Adipocyte (in vitro differentiated cells): ENCODE results near the gene DRAM2.

Experiments used
- DNase-seq: peaks from one replicate; pipeline ENCODE4 v3.0.0-alpha.2; 2015; ENCODE audit warnings: low read depth
- H3K27me3 ChIP-seq: replicated peaks from 2 replicates; pipeline ENCODE4 v1.7.0; 2013; ENCODE audit warnings: mild to moderate bottlenecking, low read length, moderate library complexity; ENCODE audit not compliant: control insufficient read depth, insufficient read depth
- H3K36me3 ChIP-seq: 2 replicates; pipeline ENCODE4 v1.7.0; 2013; ENCODE audit warnings: low read length, mild to moderate bottlenecking, moderate library complexity; ENCODE audit not compliant: control insufficient read depth, insufficient read depth, severe bottlenecking
- H3K4me1 ChIP-seq: 2 replicates; pipeline ENCODE4 v1.7.0; 2013; ENCODE audit warnings: mild to moderate bottlenecking, low read length, moderate library complexity; ENCODE audit not compliant: control insufficient read depth, insufficient read depth
- H3K4me3 ChIP-seq: 2 replicates; pipeline ENCODE4 v1.7.0; 2013; ENCODE audit warnings: mild to moderate bottlenecking, low read length, moderate library complexity
- H3K9ac ChIP-seq: 2 replicates; pipeline ENCODE4 v1.7.0; 2013; ENCODE audit warnings: mild to moderate bottlenecking, low read length, moderate library complexity
- H3K9me3 ChIP-seq: 2 replicates; pipeline ENCODE4 v1.7.0; 2013; ENCODE audit warnings: mild to moderate bottlenecking, low read length, moderate library complexity; ENCODE audit not compliant: control insufficient read depth

Gene DRAM2

GRCh38 chr1:111141245-111142220 is 1.6 kb upstream of the DRAM2 start:
- Histone ChIP-seq H3K36me3 (peaks cover 21% of the 10 kb centered on the region), H3K4me3 (peak overlapping the region; percentile 99), H3K9ac (peak overlapping the region; percentile 98), H3K27me3 (no peaks in the 10 kb centered on the region), H3K9me3 (no peaks in the 10 kb centered on the region), H3K4me1 (peaks cover 43% of the 10 kb centered on the region)
- no peak for DNase-seq

DNA sequence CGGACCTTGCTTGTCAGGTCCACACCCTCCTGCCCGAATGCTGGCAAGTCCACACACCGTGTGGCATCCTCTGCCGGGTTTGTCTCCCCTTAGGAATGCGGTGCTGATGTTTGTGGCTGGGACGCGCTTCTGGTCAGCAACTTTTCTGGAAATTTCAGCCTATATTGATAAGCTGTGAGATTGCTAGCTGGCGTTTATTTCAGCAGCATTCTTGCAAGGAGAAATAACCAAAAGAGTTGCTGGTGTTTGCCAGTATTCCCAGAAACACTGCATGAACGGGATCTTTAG is 731 bp upstream of the DRAM2 start:
- DNase-seq, result peak; percentile 78
- H3K9ac ChIP-seq, result peak overlapping the region; percentile 98
- H3K4me3 ChIP-seq, result peak overlapping the region; percentile 99
- H3K27me3 ChIP-seq, result no peaks in the 10 kb centered on the region
- H3K9me3 ChIP-seq, result no peaks in the 10 kb centered on the region
- H3K4me1 ChIP-seq, result peaks cover 40% of the 10 kb centered on the region
- peaks cover 24% of the 10 kb centered on the region for H3K36me3 ChIP-seq

DNA sequence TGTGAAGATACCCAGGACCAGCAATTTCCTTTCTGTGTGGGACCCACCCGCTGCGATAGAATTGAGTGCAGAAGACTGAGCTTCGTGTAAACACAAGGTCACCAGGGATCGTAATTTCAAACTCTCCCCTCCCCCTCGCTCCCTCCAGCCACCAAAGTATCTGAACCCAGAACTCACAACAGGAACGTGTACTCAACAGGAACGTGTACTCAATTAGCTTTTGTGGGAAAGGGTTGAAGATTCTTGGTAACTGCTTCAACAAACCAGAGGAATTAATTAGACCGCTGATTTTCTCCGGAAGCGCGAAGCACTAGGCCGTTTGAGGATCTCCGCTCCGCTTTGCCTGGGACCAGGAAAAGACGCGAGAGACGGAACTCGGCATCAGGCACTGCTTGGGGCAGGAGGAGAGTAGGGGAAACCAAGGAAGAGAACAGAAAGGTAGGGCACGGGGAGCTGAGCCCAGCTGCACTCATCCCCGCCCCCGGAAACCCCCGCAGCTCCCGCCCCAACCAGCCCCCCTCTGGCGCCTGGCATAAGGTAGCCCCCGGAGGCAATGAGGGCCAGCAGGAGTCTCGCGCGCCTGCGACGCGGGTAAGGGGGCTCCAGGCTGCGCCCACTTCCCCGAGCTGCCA is 453 bp downstream of the DRAM2 start:
- peak; percentile 79 for DNase-seq
- peaks cover 47% of the 10 kb centered on the region for H3K4me1 ChIP-seq
- H3K9ac ChIP-seq, result peak overlapping the region; percentile 98
- no peaks in the 10 kb centered on the region for H3K9me3 ChIP-seq
- H3K36me3 ChIP-seq, result peaks cover 29% of the 10 kb centered on the region
- peak overlapping the region; percentile 99 for H3K4me3 ChIP-seq
- H3K27me3 ChIP-seq, result no peaks in the 10 kb centered on the region

- no peaks in the 10 kb centered on the region for H3K27me3 ChIP-seq
- H3K36me3 ChIP-seq, result peaks cover 65% of the 10 kb centered on the region
- no peaks in the 10 kb centered on the region for H3K9me3 ChIP-seq
- DNase-seq, result no peak
- H3K4me1 ChIP-seq, result peaks cover 28% of the 10 kb centered on the region
- no peak overlapping the region for H3K9ac ChIP-seq
- no peak overlapping the region for H3K4me3 ChIP-seq
Measured at GRCh38 chr1:111133866-111134265, 6.0 kb downstream of the DRAM2 start.

DNA sequence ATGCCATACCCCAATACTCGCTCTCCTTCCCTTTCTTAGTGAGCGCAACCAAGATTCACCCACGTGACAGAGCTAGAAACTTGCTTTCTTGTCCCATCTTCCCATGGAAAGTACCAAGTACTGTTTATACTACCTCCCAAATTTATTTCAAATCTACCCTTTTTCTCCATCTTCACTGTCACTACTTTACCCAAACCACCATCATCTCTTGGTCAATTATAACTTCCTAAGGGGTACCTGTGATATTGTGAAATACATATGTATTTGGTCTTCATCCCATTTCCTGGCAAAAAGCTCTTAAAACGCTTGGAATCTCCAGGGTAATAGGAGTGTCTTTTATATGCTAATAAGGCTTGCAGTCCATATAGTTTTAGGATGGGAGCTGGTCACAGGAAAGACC is 8.2 kb downstream of the DRAM2 start:
- peaks cover 76% of the 10 kb centered on the region for H3K36me3 ChIP-seq
- DNase-seq, result no peak
- peaks cover 14% of the 10 kb centered on the region for H3K4me1 ChIP-seq
- H3K9ac ChIP-seq, result no peak overlapping the region
- no peaks in the 10 kb centered on the region for H3K27me3 ChIP-seq
- H3K4me3 ChIP-seq, result no peak overlapping the region
- no peaks in the 10 kb centered on the region for H3K9me3 ChIP-seq

- Histone ChIP-seq H3K9ac (no peak overlapping the region), H3K4me3 (no peak overlapping the region), H3K4me1 (peaks cover 7% of the 10 kb centered on the region), H3K27me3 (no peaks in the 10 kb centered on the region), H3K36me3 (peaks cover 80% of the 10 kb centered on the region), H3K9me3 (no peaks in the 10 kb centered on the region)
- DNase-seq, result no peak
Measured at GRCh38 chr1:111129376-111129775, 10.5 kb downstream of the DRAM2 start.

GRCh38 chr1:111127923-111128643 is 11.8 kb downstream of the DRAM2 start:
- no peak overlapping the region for H3K9ac ChIP-seq
- no peaks in the 10 kb centered on the region for H3K4me1 ChIP-seq
- no peaks in the 10 kb centered on the region for H3K9me3 ChIP-seq
- peaks cover 85% of the 10 kb centered on the region for H3K36me3 ChIP-seq
- no peaks in the 10 kb centered on the region for H3K27me3 ChIP-seq
- no peak for DNase-seq
- no peak overlapping the region for H3K4me3 ChIP-seq

GRCh38 chr1:111126354-111126753 is 13.5 kb downstream of the DRAM2 start:
- H3K36me3 ChIP-seq, result peaks cover 88% of the 10 kb centered on the region
- DNase-seq, result no peak

GRCh38 chr1:111116496-111116895 is 23.4 kb downstream of the DRAM2 start:
- no peak overlapping the region for H3K4me3 ChIP-seq
- H3K36me3 ChIP-seq, result peaks cover 77% of the 10 kb centered on the region
- no peak for DNase-seq
- no peaks in the 10 kb centered on the region for H3K27me3 ChIP-seq
- no peaks in the 10 kb centered on the region for H3K9me3 ChIP-seq
- H3K4me1 ChIP-seq, result peaks cover 10% of the 10 kb centered on the region
- H3K9ac ChIP-seq, result no peak overlapping the region

More at GRCh38 chr1:111126354-111126753, 13.5 kb downstream of the DRAM2 start:
- H3K9me3 ChIP-seq, result no peaks in the 10 kb centered on the region
- no peak overlapping the region for H3K9ac ChIP-seq
- no peaks in the 10 kb centered on the region for H3K27me3 ChIP-seq
- H3K4me1 ChIP-seq, result peaks cover under 1% of the 10 kb centered on the region
- no peak overlapping the region for H3K4me3 ChIP-seq

GRCh38 chr1:111110197-111110899 is 29.5 kb downstream of the DRAM2 start:
- no peak overlapping the region for H3K9ac ChIP-seq
- no peak overlapping the region for H3K4me3 ChIP-seq
- no peaks in the 10 kb centered on the region for H3K27me3 ChIP-seq
- H3K4me1 ChIP-seq, result no peaks in the 10 kb centered on the region
- DNase-seq, result peak; percentile 17
- peaks cover 12% of the 10 kb centered on the region for H3K9me3 ChIP-seq
- H3K36me3 ChIP-seq, result peaks cover 26% of the 10 kb centered on the region

DNA sequence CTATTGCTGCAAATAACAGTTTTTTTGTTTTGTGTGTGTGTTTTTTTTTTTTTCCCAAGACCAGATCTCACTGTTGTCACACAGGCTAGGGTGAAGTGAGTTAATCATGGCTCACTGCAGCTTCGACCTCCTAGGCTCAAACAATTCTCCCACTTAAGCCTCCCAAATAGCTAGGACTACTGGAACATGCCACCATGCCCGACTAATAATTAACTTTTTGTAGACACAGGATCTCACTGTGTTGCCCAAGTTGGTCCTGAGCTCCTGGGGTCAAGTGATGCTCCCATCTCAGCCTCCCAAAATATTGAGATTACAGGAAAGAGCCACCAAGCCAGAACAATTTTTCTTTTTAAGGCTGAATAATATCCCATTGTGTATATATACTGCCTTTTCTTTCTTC is 34.9 kb downstream of the DRAM2 start:
- Histone ChIP-seq H3K27me3 (no peaks in the 10 kb centered on the region), H3K9ac (no peak overlapping the region), H3K4me1 (no peaks in the 10 kb centered on the region), H3K36me3 (no peaks in the 10 kb centered on the region), H3K4me3 (no peak overlapping the region), H3K9me3 (peaks cover 37% of the 10 kb centered on the region)
- DNase-seq, result no peak
